C4-2B (cell line): ENCODE results near the gene GFPT2.

Experiments used
- CTCF ChIP-seq: fragments of 450-650 bp; conservative IDR thresholded peaks from 2 replicates; pipeline ENCODE4 v1.5.1; 2017; ENCODE audit warnings: mild to moderate bottlenecking
- ZFX ChIP-seq: fragments of 450-650 bp; IDR thresholded peaks from 2 replicates; pipeline ENCODE4 v1.6.1; 2017

DNA sequence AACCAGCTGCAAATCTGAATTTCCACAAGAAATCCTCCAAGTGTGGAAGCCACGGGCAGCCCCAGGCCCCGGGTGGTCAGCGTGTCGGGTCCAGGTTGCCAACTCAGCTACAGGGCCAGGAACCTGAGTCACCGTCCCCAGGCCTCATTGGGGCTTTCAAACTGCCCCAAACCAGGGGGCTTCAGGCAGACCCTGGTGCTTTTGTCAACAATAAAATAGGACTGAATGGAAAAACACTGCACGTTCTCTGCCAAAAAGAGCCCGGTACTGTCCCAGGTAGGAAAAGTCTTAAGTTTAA is 24.0 kb downstream of the GFPT2 start:
- TF ChIP-seq CTCF (no peak), ZFX (no peak)
